Choroid plexus epithelial cell (primary cell): ENCODE results near the gene CD164L2.

Experiments
- DNase-seq: peaks from one replicate; pipeline ENCODE4 v3.0.0-alpha.2; 2010; ENCODE audit warnings: low read depth
- H3K4me3 ChIP-seq: 2 replicates; pipeline ENCODE4 v1.5.1; 2011; ENCODE audit warnings: low read depth, mild to moderate bottlenecking, control low read depth, low read length, moderate library complexity
- CTCF ChIP-seq: conservative IDR thresholded peaks from 2 replicates; pipeline ENCODE4 v1.5.1; 2011; ENCODE audit warnings: low read depth, mild to moderate bottlenecking, control low read depth, inconsistent platforms, low read length, moderate library complexity

The CD164L2 gene

GRCh38 chr1:27360159-27361043 is 22.7 kb downstream of the CD164L2 start:
- no peak for DNase-seq
- no peak for TF ChIP-seq CTCF
- no peak overlapping the region for H3K4me3 ChIP-seq

- no peak for DNase-seq
- TF ChIP-seq CTCF = no peak
- no peak overlapping the region for H3K4me3 ChIP-seq
Measured at GRCh38 chr1:27359822-27360158, 23.3 kb downstream of the CD164L2 start.

- H3K4me3 ChIP-seq = no peak overlapping the region
- DNase-seq = no peak
- TF ChIP-seq CTCF = no peak
Measured at GRCh38 chr1:27358928-27359313, 24.2 kb downstream of the CD164L2 start.

- H3K4me3 ChIP-seq = no peak overlapping the region
- no peak for TF ChIP-seq CTCF
Measured at GRCh38 chr1:27358038-27358927, 24.9 kb downstream of the CD164L2 start.

GRCh38 chr1:27357281-27358037 is 25.7 kb downstream of the CD164L2 start:
- peak; percentile 86 for TF ChIP-seq CTCF
- no peak overlapping the region for H3K4me3 ChIP-seq
- DNase-seq = peak; percentile 65

More at GRCh38 chr1:27358038-27358927, 24.9 kb downstream of the CD164L2 start:
- no peak for DNase-seq

GRCh38 chr1:27356619-27357280 is 26.4 kb downstream of the CD164L2 start:
- no peak for TF ChIP-seq CTCF
- no peak for DNase-seq
- no peak overlapping the region for H3K4me3 ChIP-seq
